ENCODE results near the gene F13A1.
A peak's percentile ranks its signal among the peaks of the same experiment; 100 is the strongest.

F13A1 gene

DNA sequence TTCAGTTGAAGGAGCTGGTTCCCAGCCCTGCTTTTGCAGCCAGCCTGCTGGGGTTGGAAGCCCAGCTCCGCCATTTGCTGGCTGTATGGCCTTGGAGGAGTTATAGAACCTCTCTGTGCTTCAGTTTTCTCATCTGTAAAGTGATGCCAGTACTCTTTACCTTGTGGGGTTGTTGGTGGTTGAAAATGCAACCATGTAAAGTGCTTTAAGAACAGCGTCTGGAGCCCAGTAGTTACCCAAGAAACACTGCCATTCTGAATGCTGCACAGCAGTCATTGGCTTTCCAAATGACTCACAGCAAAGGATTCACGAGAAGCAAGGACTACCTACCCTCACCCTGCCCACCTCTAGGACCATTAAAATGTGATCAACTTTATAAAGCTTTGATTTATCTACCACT, 154.4 kb downstream of the F13A1 start:
- TF ChIP-seq, protein P1, sequence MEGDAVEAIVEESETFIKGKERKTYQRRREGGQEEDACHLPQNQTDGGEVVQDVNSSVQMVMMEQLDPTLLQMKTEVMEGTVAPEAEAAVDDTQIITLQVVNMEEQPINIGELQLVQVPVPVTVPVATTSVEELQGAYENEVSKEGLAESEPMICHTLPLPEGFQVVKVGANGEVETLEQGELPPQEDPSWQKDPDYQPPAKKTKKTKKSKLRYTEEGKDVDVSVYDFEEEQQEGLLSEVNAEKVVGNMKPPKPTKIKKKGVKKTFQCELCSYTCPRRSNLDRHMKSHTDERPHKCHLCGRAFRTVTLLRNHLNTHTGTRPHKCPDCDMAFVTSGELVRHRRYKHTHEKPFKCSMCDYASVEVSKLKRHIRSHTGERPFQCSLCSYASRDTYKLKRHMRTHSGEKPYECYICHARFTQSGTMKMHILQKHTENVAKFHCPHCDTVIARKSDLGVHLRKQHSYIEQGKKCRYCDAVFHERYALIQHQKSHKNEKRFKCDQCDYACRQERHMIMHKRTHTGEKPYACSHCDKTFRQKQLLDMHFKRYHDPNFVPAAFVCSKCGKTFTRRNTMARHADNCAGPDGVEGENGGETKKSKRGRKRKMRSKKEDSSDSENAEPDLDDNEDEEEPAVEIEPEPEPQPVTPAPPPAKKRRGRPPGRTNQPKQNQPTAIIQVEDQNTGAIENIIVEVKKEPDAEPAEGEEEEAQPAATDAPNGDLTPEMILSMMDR (IDR thresholded peaks at IDR 0.05; ENCODE audit: low read depth, low read length, missing control alignments) = no peak
- in situ Hi-C loops (cut with HindIII; ENCODE audit: low sequenced_read_pairs) = no loop called here
- no peak for DNase-seq (ENCODE audit: low read depth)
- H3K4me3 ChIP-seq (ENCODE audit: low read depth, low read length) = no peak overlapping the region

DNA sequence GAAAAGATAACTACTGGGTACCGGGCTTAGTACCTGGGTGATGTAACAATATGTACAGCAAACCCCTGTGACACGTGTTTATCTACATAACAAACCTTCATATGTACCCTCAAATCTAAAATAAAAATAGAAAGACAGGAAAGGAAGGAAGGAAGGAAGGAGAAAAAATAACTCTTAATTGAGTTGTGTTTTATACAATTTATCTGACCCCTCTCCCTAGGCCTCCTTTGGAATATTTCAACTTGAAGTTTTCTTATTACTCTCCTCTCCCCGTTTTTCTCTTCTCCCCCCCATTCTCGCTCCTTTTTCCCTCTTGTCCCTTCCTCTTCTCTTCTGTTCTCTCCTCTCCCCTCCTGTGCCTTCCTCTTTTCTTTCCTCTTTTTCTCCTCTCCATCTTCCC, 156.1 kb downstream of the F13A1 start:
- no peak for DNase-seq (ENCODE audit: low read depth)

DNA sequence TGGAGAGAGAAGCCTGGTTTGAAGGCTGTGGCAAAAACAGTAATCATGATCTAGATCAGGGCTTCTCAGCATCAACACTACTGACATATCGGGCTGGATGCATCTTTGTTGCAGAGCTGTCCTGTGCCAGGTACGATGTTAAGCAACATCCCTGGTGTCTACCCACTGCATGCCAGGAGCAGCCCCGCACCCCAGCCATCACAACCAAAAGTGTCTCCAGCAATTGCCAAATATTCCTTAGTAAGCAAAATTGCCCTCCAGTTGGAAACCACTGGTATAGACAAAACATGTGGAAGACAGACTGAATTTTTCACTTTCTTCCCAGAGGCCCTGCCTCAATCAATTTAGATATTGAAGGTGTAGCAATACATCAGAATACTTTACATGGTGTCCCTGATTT, 166.1 kb downstream of the F13A1 start:
- in situ Hi-C loops (cut with HindIII; ENCODE audit: low sequenced_read_pairs) = no loop called here
- TF ChIP-seq, protein P1 (IDR thresholded peaks at IDR 0.05; ENCODE audit: low read depth, low read length, missing control alignments) = no peak
- no peak for DNase-seq (ENCODE audit: low read depth)
- H3K4me3 ChIP-seq (ENCODE audit: low read depth, low read length) = no peak overlapping the region

More for the DNA sequence above, 156.1 kb downstream of the F13A1 start:
- in situ Hi-C loops (cut with HindIII; ENCODE audit: low sequenced_read_pairs) = no loop called here
- TF ChIP-seq, protein P1 (IDR thresholded peaks at IDR 0.05; ENCODE audit: low read depth, low read length, missing control alignments) = no peak
- no peak overlapping the region for H3K4me3 ChIP-seq (ENCODE audit: low read depth, low read length)

DNA sequence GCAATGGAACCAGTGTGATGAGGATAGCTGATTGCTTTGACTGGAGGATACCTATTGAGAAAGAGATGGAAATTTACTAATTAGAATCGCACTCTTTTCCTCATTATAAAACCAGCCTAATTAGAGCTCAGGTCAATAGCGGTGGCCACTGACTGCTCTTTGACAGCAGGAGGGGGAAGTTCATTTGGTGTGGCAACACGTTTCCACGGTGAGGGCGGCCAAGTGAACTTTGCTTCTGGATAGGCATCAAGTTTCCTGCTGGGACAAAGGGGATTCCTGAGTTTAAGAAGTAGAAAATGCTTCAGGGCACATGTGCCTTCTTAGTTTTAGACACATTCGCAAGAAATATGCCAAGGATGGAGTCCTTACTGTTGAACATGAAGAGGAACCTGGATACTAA, 168.4 kb downstream of the F13A1 start:
- in situ Hi-C loops (cut with HindIII; ENCODE audit: low sequenced_read_pairs) = no loop called here
- TF ChIP-seq, protein P1 (IDR thresholded peaks at IDR 0.05; ENCODE audit: low read depth, low read length, missing control alignments) = no peak
- H3K4me3 ChIP-seq (ENCODE audit: low read depth, low read length) = no peak overlapping the region
- DNase-seq (ENCODE audit: low read depth) = no peak

DNA sequence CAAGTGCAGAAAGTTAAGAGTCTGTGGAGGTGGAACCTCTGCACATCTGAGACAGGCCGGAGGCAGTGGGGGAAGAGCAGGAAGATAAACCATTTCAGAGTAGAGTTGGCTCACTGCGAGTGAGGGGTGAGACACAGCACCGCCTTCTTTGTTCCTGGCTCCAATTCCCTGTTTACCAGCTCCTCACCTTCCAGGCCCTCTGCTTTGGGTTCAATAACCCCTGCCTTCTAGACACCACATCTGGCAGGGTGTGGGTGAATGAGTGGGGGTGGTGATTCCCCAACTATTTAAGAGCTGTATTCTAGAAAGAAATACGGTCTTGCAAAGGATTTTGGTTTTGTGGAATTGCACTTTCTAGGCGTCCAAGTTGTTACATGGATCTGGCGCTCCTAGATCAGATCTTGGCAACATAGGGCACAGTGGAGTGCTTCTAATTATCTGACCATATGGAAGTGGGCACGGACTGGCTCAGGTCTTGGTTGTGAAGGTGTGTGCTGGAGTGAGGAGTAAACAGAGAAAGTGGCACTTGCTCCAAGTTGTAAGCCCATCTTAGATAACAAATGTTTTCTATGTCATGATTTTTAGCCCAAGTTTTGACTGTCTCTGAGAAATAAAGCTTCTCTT, 172.2 kb downstream of the F13A1 start:
- in situ Hi-C loops (cut with HindIII; ENCODE audit: low sequenced_read_pairs) = no loop called here
- TF ChIP-seq, protein P1 (IDR thresholded peaks at IDR 0.05; ENCODE audit: low read depth, low read length, missing control alignments) = no peak
- DNase-seq (ENCODE audit: low read depth) = no peak
- H3K4me3 ChIP-seq (ENCODE audit: low read depth, low read length) = no peak overlapping the region

DNA sequence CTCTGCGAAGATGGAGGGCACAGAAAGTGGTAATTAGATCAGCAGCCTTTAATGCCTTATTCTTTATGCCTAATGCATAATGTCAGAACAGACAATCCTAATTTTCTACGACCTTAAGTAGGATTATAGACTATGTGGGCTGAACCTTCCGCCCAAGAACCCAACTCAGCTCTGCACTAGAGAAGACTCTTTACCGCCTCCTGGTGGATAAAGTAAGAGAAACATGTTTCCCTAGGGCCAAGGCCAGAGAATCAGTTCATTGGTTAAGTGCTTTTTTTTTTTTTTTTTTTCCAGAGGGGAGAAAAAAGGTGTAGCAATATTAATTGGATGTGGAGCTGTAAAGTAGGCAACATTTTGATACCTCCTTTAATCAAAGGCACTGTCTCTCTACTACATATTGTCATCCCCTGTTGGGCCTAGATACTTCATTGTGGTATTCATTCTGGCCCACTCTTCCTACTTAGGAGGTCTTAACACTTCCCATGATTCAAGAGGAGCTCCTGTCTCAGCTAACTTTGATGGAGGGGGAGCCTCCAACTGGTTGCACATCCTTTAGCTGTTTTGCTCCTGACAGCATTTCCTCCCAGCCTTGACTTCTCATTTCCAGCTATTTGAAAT, 188.9 kb downstream of the F13A1 start:
- in situ Hi-C loops (cut with HindIII; ENCODE audit: low sequenced_read_pairs) = no loop called here
- H3K4me3 ChIP-seq (ENCODE audit: low read depth, low read length) = no peak overlapping the region
- no peak for DNase-seq (ENCODE audit: low read depth)
- TF ChIP-seq, protein P1 (IDR thresholded peaks at IDR 0.05; ENCODE audit: low read depth, low read length, missing control alignments) = peak; percentile 27

All from astrocyte of the cerebellum (primary cell).